Measurements from ENCODE around the gene R3HCC1L.

R3HCC1L gene

DNA sequence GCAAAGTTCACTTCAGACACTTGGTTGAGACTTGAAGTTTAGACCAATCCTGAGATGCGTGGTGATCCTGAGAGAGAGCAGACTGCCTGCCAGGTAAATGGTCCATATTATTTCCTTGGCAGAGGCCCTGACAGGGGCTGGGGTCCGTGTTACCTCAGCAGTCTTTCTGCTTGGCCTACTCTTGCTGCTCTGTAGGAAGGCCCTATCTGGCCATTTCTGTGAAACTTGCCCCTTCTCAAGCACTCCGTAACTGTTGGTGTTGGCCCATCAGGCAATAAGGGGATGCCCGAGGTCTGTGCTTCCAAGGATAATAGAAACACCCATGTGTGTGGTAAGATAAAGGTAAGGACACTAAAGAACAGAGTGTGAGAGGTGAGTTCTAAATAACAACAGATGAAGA is 113.6 kb downstream of the R3HCC1L start (continued):
- TF ChIP-seq POU6F1 (CRISPR knock-in tag; IDR thresholded peaks at IDR 0.05; ENCODE audit: borderline replicate concordance, low read depth), result no peak
- TF ChIP-seq ARNTL (CRISPR knock-in tag; IDR thresholded peaks at IDR 0.05; ENCODE audit: borderline replicate concordance, low read depth), result no peak
- no peak for TF ChIP-seq ZFP30 (CRISPR knock-in tag; IDR thresholded peaks at IDR 0.05)
- no peak for TF ChIP-seq ZNF70 (CRISPR knock-in tag; IDR thresholded peaks at IDR 0.05)
- no peak for TF ChIP-seq ESRRG (CRISPR knock-in tag; IDR thresholded peaks at IDR 0.05)
- no peak for TF ChIP-seq CSDC2 (CRISPR knock-in tag; IDR thresholded peaks at IDR 0.05)
- no peak for TF ChIP-seq TOX (CRISPR knock-in tag; IDR thresholded peaks at IDR 0.05; ENCODE audit: borderline replicate concordance)
- TF ChIP-seq PPARA (CRISPR knock-in tag; IDR thresholded peaks at IDR 0.05; ENCODE audit: borderline replicate concordance), result no peak
- TF ChIP-seq ZC3H10 (CRISPR knock-in tag; IDR thresholded peaks at IDR 0.05), result no peak

DNA sequence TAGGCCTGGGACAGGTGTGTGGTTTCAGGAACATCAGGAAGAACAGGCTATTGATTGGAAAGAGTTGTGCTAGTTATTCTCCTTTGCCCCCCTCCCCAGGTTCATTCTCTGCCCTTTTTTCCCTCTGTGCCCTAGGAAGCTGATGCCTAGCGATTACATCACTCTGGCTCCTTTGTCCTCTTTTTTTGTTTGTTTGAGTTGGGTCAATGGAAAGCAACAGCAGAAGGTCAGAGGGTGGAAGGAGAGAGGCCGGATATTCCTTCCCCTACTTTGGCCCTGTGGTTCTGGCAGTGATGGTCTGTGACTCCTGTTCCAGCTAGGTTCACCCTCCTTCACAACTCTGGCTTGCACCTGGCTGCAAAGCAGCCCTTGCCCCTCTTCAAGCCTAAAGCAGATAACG is 114.7 kb downstream of the R3HCC1L start:
- no peak for ATAC-seq
- TF ChIP-seq BACH2 (CRISPR knock-in tag; IDR thresholded peaks at IDR 0.05; ENCODE audit: borderline replicate concordance), result no peak
- TF ChIP-seq ZFP30 (CRISPR knock-in tag; IDR thresholded peaks at IDR 0.05), result no peak
- no peak for TF ChIP-seq TOX (CRISPR knock-in tag; IDR thresholded peaks at IDR 0.05; ENCODE audit: borderline replicate concordance)
- TF ChIP-seq PATZ1 (CRISPR knock-in tag; IDR thresholded peaks at IDR 0.05; ENCODE audit: borderline replicate concordance), result no peak
- TF ChIP-seq ZNF565 (CRISPR knock-in tag; conservative IDR thresholded peaks at IDR 0.05; ENCODE audit: low read depth), result no peak
- TF ChIP-seq POU6F1 (CRISPR knock-in tag; IDR thresholded peaks at IDR 0.05; ENCODE audit: borderline replicate concordance, low read depth), result no peak
- TF ChIP-seq CSRNP3 (CRISPR knock-in tag; IDR thresholded peaks at IDR 0.05), result no peak
- TF ChIP-seq TCF4 (CRISPR knock-in tag; IDR thresholded peaks at IDR 0.05; ENCODE audit: borderline replicate concordance), result no peak
- TF ChIP-seq ESRRG (CRISPR knock-in tag; IDR thresholded peaks at IDR 0.05), result no peak
- TF ChIP-seq TSHZ2 (CRISPR knock-in tag; IDR thresholded peaks at IDR 0.05), result no peak
- TF ChIP-seq ZNF70 (CRISPR knock-in tag; IDR thresholded peaks at IDR 0.05), result no peak

DNA sequence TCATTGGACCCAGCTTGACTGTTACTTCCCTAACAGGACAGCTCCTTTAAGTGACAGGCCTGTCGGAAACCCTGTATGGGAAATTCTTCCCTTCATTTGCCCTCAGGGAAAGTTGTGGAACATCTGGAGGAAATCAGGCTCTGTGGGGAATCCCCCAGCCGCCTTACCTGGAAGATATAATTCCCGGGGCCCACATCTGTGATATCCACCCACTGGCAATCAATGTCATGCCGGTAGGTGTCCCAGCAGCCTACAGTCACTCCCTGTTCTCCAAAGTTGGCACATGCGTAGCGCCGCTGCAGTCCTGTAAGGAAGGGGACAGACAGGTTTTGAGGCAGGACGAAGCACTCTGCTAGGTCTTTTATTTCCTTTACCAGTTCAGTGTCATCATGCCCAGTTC is 116.9 kb downstream of the R3HCC1L start:
- no peak for ATAC-seq
- TF ChIP-seq CSRNP3 (CRISPR knock-in tag; IDR thresholded peaks at IDR 0.05) (no peak), CSDC2 (CRISPR knock-in tag; IDR thresholded peaks at IDR 0.05) (no peak), BACH2 (CRISPR knock-in tag; IDR thresholded peaks at IDR 0.05; ENCODE audit: borderline replicate concordance) (no peak), ZC3H10 (CRISPR knock-in tag; IDR thresholded peaks at IDR 0.05) (no peak), TOX (CRISPR knock-in tag; IDR thresholded peaks at IDR 0.05; ENCODE audit: borderline replicate concordance) (no peak), OSR1 (CRISPR knock-in tag; IDR thresholded peaks at IDR 0.05) (no peak), TSHZ2 (CRISPR knock-in tag; IDR thresholded peaks at IDR 0.05) (no peak), ISL1 (CRISPR knock-in tag; IDR thresholded peaks at IDR 0.05) (no peak), ZNF8 (CRISPR knock-in tag; IDR thresholded peaks at IDR 0.05) (no peak), POU6F1 (CRISPR knock-in tag; IDR thresholded peaks at IDR 0.05; ENCODE audit: borderline replicate concordance, low read depth) (no peak), ZFP3 (CRISPR knock-in tag; IDR thresholded peaks at IDR 0.05) (no peak), RARB (CRISPR knock-in tag; IDR thresholded peaks at IDR 0.05) (no peak), ESRRG (CRISPR knock-in tag; IDR thresholded peaks at IDR 0.05) (no peak), GLIS3 (CRISPR knock-in tag; IDR thresholded peaks at IDR 0.05) (no peak)
